Lower lobe of right lung (tissue), 2 donors: ENCODE results near the gene CACNA1B. TPM values are rescaled to one million over a fixed set of nuclear protein-coding genes. Genes with fewer than 3 reads are reported as not detected.

Experiments
- ATAC-seq, 2 donors: fragments of 200-7000 bp; cut with Tn5 transposase; one replicate each; pipeline ENCODE4 v1.9.1; 2020 to 2022; ENCODE audit warnings: mild to moderate bottlenecking in 2 of 2, moderate library complexity in 2 of 2
- DNase-seq: peaks from one replicate; pipeline ENCODE4 v3.0.0-alpha.2; 2020
- H3K27ac ChIP-seq: fragments of 200-600 bp; one replicate; pipeline ENCODE4 v1.8.0; 2022
- H3K27me3 ChIP-seq: fragments of 200-600 bp; one replicate; pipeline ENCODE4 v1.8.0; 2022; ENCODE audit warnings: low read depth
- H3K36me3 ChIP-seq: fragments of 200-600 bp; one replicate; pipeline ENCODE4 v1.8.0; 2022; ENCODE audit warnings: mild to moderate bottlenecking
- H3K4me1 ChIP-seq: fragments of 200-600 bp; one replicate; pipeline ENCODE4 v1.8.0; 2022
- H3K4me3 ChIP-seq: fragments of 200-600 bp; one replicate; pipeline ENCODE4 v1.8.0; 2022; ENCODE audit warnings: mild to moderate bottlenecking
- H3K9me3 ChIP-seq: fragments of 200-600 bp; one replicate; pipeline ENCODE4 v1.8.0; 2022
- intact Hi-C: fragments of 100-400 bp; cut with DNase I; formaldehyde crosslinking; loops from one replicate; pipeline ENCODE4 v1.11.0; 2022
- total RNA-seq: library from RNA; stranded (reverse); fragmentation: NEBNext Ultra II Directional; extraction: Animal tissue kit (Norgen Biotek cat#: 25700); gene quantifications from one replicate; pipeline ENCODE4 v1.2.1, GENCODE V29; 2021
- TF ChIP-seq, protein P1 (sequence below): fragments of 200-600 bp; IDR thresholded peaks from one replicate; pipeline ENCODE4 v1.8.0; 2022; ENCODE audit warnings: antibody characterized with exemption, mild to moderate bottlenecking
- donor health status: DM: no; HTN: yes; CAD: no; lungs with severe emphysema.

CACNA1B gene
- total RNA-seq, 1 donor from 2014 or later: 0.06 TPM

DNA sequence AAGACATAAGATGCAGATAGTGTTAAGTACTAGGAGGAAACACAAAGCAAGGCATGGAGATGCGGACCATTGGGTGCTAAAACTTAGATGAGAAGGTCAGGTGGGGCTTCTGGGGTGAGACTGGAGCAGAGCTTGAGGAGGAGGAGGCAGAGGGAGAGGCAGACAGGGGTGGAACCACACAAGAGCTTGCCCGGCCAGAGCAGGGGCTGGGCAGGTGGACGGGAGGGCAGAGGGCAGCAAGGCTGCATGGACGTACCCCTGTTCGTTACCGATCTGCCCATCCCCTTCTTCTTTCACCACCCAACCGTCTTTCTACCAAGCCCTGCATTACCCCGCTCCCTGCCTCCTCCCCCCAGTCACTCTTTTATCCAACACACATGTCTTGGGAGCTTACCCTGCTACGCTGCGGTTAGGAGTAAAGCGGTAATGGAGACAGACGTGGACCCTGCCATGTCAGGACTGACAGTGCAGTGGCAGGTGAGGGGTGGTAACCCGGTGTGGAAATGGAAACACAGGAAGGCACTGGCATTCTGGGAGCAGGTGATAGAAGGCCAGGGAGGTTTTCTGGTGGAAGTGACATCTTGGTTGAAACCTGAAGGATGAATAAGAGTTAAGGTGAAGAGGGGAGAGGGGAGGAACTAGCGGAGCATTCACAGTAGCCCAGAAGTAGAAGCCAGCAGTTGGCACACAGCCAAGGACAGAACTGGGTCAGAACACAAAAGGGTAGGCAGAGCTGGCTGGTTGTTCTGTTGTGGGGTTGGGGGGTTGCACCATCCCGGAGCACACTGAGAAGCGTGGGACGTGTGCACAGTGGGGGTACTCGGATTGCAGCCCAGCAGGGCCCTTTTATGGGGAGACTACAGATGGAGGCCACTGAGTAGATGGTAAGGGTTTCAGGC is 167.2 kb downstream of the CACNA1B start:
- H3K27ac ChIP-seq: no peak overlapping the region
- H3K9me3 ChIP-seq: no peaks in the 10 kb centered on the region
- H3K4me1 ChIP-seq: no peaks in the 10 kb centered on the region
- H3K4me3 ChIP-seq: no peak overlapping the region
- ATAC-seq: no peak
- H3K36me3 ChIP-seq: no peaks in the 10 kb centered on the region
- intact Hi-C loops: no loop called here
- DNase-seq: no peak
- peaks cover 17% of the 10 kb centered on the region for H3K27me3 ChIP-seq
- TF ChIP-seq, protein P1, sequence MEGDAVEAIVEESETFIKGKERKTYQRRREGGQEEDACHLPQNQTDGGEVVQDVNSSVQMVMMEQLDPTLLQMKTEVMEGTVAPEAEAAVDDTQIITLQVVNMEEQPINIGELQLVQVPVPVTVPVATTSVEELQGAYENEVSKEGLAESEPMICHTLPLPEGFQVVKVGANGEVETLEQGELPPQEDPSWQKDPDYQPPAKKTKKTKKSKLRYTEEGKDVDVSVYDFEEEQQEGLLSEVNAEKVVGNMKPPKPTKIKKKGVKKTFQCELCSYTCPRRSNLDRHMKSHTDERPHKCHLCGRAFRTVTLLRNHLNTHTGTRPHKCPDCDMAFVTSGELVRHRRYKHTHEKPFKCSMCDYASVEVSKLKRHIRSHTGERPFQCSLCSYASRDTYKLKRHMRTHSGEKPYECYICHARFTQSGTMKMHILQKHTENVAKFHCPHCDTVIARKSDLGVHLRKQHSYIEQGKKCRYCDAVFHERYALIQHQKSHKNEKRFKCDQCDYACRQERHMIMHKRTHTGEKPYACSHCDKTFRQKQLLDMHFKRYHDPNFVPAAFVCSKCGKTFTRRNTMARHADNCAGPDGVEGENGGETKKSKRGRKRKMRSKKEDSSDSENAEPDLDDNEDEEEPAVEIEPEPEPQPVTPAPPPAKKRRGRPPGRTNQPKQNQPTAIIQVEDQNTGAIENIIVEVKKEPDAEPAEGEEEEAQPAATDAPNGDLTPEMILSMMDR: no peak

- no peak for ATAC-seq
Measured at GRCh38 chr9:138045541-138046490, 168.2 kb downstream of the CACNA1B start.

GRCh38 chr9:138046641-138047301 is 169.2 kb downstream of the CACNA1B start:
- intact Hi-C loops: no loop called here
- no peaks in the 10 kb centered on the region for H3K36me3 ChIP-seq
- H3K4me3 ChIP-seq: no peak overlapping the region
- H3K27ac ChIP-seq: no peak overlapping the region
- TF ChIP-seq, protein P1: no peak
- no peaks in the 10 kb centered on the region for H3K9me3 ChIP-seq
- ATAC-seq: no peak
- no peak for DNase-seq
- H3K4me1 ChIP-seq: no peaks in the 10 kb centered on the region
- H3K27me3 ChIP-seq: peaks cover 25% of the 10 kb centered on the region

More at GRCh38 chr9:138045541-138046490, 168.2 kb downstream of the CACNA1B start:
- DNase-seq: no peak
- Histone ChIP-seq H3K9me3 (no peaks in the 10 kb centered on the region), H3K27ac (no peak overlapping the region), H3K4me3 (no peak overlapping the region), H3K4me1 (no peaks in the 10 kb centered on the region), H3K36me3 (no peaks in the 10 kb centered on the region), H3K27me3 (peaks cover 25% of the 10 kb centered on the region)
- intact Hi-C loops: no loop called here
- TF ChIP-seq, protein P1: no peak

- Histone ChIP-seq H3K9me3 (no peaks in the 10 kb centered on the region), H3K4me3 (no peak overlapping the region), H3K36me3 (no peaks in the 10 kb centered on the region), H3K27ac (no peak overlapping the region), H3K27me3 (peaks cover 28% of the 10 kb centered on the region), H3K4me1 (no peaks in the 10 kb centered on the region)
- intact Hi-C loops: no loop called here
- DNase-seq (no peak), ATAC-seq (no peak)
- TF ChIP-seq, protein P1: no peak
Measured at GRCh38 chr9:138047469-138048040, 170.0 kb downstream of the CACNA1B start.

DNA sequence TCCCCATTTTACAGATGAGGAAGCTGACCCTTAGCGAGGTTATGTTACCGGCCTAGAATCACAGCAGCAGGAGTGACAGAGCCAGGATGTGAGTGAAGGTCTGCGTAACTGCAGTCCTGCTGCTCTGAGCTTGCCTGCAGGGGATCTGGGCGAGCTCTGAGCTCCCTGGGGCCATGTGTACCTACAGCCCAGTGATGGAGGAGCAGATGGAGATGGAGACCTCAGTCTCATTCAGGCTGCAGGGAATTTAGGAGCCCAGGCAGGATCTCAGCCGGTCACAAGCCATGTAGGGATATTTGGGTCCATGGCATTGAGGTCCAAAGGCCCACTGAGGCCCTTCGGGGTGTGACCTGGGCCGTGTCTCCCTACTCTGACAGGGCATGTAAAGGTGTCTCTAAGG is 170.6 kb downstream of the CACNA1B start:
- TF ChIP-seq, protein P1: no peak
- no peaks in the 10 kb centered on the region for H3K9me3 ChIP-seq
- peaks cover 32% of the 10 kb centered on the region for H3K27me3 ChIP-seq
- ATAC-seq (no peak), DNase-seq (no peak)
- no peak overlapping the region for H3K4me3 ChIP-seq
- intact Hi-C loops: no loop called here
- no peaks in the 10 kb centered on the region for H3K36me3 ChIP-seq
- no peak overlapping the region for H3K27ac ChIP-seq
- no peaks in the 10 kb centered on the region for H3K4me1 ChIP-seq
